ENCODE data around the gene DMD.

DNA sequence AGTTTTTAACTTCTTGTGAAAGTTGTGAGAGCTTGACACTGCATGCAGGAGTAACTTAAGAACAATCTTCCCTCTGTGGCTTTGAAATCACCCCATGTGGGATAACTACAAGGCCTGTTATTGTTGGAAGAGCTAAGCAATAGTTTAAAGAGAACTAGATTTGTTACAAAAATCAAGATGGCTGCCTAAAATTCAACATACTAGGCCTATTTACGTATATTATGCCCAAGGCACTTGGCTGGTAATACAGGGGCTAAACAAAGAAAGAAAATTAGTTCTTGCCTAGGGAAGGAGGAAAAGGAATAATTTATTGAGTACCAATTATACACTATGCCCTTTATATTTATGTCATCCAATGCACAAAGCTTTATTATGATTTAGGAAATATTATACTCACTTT, 36.1 kb downstream of the DMD start:
- TF ChIP-seq, protein P1, sequence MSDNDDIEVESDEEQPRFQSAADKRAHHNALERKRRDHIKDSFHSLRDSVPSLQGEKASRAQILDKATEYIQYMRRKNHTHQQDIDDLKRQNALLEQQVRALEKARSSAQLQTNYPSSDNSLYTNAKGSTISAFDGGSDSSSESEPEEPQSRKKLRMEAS (IDR thresholded peaks at IDR 0.05), result no peak
- TF ChIP-seq EP300 (IDR thresholded peaks at IDR 0.05) (no peak), CTCF (IDR thresholded peaks at IDR 0.05) (no peak), JUN (IDR thresholded peaks at IDR 0.05) (no peak), CHD4 (IDR thresholded peaks at IDR 0.05; ENCODE audit: borderline replicate concordance) (no peak), HEYL (CRISPR knock-in tag; IDR thresholded peaks at IDR 0.05) (no peak)

Measured in A549 (cell line).